IPS DF 4.7 (cell line): ENCODE results near the gene GSG1L.
"Not testable (repeated sequence)": the region's sequence is repeated elsewhere in the genome, so short reads cannot be mapped to it uniquely, and the experiment has no call there.

Experiments
- DNase-seq: peaks from one replicate; pipeline ENCODE4 v3.0.0-alpha.2; 2013; ENCODE audit warnings: low spot score; ENCODE audit errors: extremely low read depth

Gene GSG1L

DNA sequence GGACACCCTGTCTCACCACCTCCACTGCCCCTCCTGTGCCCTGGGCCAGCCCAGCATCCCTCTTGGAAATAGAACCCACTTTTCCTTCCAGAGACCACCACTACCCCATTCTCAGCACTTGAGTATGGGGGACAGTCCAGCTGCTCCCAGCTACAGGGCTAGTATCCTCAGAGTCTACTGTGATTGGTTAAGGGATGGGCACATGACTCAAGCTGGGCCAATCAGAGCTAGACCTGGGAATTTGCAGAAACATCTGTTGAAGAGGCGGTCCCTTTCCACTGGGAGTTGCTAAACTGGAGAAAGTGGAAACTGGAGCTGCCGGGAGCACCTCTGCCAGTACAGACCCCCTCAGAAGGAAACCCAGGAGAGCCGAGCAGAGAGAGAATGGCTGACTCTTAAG lies 156.6 kb downstream of the GSG1L start:
- DNase-seq, result no peak

DNA sequence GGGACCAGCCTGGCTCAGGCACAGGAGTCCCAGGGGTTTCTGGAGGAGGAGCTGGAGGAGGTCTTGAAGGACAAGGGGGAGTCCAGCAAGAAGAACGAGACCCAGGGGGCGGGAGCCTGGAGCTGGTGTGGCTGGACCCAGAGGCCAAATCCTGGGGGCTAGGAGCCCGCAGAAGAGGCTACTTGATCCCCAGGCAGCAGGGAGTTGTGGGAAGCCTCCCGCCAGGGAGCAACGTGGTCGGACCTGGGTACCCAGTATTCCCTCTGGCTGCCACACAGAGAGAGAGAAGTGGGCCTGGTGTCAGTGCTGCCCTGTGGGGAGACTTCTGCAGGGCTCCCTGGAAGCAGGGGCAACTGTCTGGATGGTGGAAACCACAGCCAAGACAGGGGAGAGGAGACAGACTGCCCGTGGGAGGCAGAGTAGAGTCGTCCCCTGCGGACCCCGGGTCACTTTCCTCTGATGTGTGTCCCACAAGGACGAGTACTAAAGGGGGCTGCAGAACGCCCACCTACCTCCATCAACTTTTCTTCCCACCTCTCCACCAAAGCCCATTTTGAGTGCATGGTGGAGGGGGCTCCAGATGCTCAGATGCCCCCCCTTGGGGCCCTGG lies 160.4 kb downstream of the GSG1L start:
- DNase-seq, result no peak

DNA sequence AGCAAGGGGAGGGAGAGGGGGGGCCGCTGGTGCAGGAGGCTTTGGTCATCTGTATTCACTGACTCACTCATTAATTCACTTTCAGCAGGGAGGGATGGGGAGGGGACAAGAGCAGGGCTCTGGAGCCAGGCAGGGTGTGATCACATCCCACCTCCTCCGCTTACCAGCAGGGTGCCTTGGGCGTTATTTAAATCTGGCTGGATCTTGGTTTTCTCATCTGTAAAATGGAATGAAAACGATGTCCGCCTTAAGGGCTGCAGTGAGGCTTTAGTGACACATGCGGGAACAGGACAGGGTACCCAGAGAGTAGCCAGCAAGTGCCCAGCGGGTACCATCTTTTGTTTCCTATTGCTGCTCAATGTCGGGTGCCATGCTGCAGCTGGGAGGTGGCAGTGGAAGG lies 161.0 kb downstream of the GSG1L start:
- DNase-seq, result no peak

DNA sequence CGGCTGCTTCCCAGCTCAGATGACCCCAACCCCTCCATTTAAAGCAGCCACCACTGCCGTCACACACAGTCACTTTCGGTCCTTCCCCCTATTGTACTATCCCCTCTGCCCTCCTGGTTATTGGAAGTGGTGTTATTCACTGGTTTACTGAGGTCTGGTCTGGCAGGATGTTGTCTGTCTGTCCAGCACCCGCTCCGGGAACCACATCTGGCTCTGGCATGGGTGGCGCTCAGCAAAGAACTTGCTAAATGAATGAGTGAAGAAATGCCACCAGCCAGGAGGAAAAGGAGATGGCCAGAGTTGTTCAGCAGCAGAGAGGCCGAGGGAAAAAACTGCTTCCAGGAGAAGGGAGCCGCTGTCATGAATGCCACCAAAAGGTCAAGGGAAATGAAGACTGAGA lies 161.6 kb downstream of the GSG1L start:
- no peak for DNase-seq

DNA sequence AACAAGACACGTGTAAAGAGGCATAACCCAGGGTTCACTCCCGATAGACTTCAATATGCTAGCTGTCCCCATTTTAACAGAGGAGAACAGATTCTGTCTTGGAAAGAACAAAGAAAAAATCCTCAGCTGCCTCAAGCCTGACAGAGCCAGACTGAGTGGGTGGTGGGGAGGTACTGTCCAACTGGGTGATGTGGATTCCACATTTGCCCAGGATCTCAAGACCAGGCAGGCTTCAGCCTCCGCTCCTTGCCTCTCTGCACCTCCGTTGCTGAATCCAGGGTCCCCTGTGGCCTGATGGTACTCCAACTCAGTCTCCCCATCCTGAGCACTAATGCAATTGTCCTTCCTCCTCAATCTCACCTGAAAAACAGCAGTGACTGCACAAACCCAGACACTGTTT lies 163.8 kb downstream of the GSG1L start:
- DNase-seq, result no peak

DNA sequence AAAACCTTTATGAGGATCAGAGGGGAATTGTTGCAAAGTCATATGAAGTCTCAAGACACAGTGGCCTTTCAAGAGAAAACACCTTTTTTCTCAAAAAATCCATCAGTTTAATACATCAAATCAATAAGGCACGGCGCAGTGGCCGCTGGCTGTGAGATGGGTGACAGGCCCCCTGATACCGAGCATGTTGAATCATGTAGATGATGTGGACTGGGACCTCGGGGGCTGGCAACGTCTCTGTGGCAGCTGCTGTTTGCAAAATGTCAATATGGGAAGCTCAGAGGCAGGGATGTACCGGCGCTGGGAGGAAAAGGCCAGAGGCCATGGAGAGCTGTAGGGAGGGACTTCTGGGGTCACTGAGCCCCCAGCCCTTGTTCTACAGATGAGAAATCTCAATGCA lies 169.1 kb downstream of the GSG1L start:
- DNase-seq, result no peak

DNA sequence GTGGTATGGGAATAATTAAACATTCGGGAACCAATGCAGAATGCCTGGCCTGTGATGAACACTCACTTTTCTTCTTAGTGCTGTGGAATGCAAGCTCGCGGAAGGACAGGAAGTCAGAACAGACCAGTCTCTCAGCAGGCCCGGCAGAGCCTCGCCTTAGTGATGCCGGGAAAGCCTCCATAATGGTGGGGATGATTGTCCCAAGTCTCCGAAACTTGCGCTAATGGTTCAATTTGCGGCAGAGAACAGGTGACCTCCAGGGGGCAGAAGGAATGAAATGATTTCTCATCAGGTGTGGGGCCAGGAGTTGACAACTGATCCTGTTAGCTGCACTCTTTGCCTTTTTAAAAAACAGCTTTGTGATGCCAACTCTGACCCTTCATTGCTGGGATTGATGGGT lies 170.6 kb downstream of the GSG1L start:
- peak; percentile 49 for DNase-seq

DNA sequence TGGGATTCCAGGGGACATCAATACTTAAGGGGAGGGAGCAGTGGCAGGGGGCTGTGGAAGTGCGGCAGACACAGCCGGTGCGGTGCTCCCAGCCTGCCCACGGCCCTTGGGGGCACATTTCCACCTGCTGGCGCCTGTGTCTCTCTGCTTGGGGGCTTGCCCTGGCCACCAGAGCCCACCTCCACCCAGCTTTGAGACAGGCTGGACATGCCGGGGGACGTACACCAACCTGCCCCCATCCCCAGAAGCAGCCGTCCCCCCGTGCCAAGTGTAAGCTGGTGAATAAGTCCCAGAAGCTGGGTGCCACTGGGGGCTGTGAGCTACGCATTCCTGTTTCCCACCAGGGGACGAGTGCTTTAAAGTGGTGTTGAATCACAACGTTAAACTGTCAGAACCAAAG lies 172.6 kb downstream of the GSG1L start:
- DNase-seq, result no peak

DNA sequence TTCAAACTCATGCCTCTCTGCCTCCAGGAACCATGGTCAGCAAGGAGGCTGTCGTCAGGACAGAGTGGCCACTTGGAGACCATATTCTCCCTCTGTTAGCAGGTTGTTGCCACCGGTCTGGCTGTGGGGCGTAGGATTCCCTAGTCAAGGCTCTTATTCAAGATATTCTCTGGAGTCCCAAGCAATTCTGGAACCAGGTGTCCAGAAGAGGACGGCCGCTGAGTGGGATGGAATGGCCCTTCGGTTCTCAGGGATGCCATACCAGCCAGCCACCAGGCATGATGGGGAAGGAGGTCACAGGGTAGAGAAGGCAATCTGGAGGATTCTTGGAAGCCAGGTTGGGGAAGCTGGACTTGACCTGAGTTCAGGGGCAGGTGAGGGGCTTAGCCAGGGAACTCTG lies 173.5 kb downstream of the GSG1L start:
- no peak for DNase-seq

DNA sequence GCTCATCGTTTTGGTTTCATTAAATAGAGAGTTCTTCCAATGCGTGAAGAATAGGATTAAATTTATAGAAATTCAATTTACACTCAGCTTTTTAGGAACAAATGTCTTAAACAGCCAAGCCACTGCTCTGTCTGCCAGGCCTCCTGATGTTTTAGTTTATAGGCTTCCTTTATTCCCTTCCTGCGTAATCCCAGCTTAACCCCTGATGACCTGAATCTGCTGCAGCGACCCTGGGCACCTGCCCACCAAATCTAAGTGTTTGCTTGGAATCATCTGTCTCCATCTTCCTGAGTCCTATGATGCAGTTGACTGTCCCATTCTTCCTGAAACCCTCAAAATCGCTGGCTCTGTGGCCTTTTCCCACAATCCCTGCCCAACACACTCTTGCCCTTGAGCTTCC lies 179.9 kb downstream of the GSG1L start:
- DNase-seq, result no peak

DNA sequence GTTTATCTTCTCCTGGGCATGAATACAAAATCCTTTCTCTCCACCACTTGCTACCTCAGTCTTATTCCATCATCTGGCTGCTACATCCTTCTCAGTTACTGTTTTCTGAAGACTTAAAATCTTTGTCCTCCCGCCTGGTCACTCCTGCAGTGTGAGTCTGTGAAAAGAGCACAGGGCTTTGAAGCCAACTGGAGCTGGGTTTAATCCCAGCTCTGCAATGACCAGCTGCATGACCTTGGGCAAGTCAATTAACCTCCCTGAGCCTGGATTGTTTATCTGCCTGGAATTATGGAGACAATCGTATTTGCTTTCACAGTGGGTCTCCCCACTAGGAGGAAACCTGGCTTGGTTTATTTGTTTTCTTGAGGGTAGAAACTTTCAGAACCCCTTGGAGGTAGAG lies 183.2 kb downstream of the GSG1L start:
- no peak for DNase-seq

DNA sequence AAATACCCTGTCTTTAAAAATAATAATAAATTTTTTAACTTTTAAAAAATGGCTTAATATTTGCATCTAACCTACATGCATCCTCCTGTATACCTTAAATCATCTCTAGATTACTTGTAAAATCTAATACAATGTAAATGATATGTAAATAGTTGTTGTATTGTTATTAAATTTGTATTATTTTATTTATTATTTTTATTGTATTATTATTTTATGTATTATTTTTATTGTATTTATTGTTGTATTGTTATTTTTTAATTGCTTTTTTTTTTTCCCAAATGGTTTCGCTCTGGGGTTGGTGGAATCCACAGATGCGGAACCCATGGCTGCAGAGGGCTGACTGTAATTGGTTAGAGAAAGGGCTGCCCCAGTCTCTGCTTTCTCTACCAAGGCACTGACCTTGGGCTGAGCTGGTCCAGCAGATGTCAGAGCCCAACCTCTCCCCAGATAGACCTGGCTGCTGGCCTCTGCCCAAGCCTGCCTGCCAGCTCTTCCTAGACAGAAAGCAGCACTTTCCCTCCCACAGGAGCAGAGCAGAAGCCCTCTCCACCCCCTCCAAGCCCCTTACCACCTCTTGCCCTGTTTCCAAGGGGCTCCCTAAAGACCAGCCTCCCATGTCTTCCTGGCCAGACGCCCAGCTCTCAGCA lies 183.8 kb downstream of the GSG1L start:
- no peak for DNase-seq

DNA sequence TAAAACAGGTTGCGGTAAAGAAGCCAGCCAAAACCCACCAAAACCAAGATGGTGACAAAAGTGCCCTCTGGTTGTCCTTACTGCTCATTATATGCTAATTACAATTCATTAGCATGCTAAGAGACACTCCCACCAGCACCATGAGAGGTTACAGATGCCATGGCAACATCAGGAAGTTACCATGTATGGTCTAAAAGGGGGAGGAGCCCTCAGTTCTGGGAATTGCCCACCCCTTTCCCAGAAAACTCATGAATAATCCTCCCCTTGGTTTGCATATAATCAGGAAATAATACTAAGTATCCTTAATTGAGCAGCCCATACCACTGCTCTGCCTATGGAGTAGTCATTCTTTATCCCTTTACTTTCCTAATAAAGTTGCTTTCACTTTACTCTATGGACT lies 190.9 kb downstream of the GSG1L start:
- DNase-seq, result not testable (repeated sequence)

DNA sequence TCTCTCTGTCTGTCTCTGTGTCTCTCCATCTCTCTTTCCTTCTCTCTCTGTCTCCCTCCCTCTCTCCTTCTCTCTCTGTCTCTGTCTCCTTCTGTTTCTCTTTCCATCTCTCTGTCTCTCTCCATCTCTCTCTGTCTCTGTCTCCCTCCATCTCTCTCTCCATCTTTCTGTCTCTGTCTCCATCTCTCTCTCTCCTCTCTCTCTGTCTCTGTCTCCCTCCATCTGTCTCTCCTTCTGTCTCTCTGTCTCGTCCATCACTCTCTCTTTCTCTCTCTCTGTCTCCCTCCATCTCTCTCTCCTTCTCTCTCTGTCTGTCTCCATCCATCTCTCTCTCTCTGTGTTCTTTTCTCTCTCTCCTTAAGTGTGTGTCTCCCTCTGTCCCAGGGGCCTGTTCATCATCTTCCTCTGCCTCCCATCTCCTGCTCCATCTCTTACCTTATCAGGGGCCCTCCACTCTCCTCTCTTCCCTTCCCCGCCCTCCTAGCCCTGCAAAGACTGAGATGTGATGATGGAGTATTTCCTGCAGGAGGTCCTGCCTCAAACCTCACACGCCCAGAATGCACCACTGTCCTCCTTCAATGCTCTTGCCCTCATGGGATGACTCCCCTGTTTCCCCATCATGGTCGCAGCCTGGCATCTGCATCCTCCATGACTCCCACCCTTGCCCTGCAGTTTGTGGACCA lies 193.3 kb downstream of the GSG1L start:
- no peak for DNase-seq

DNA sequence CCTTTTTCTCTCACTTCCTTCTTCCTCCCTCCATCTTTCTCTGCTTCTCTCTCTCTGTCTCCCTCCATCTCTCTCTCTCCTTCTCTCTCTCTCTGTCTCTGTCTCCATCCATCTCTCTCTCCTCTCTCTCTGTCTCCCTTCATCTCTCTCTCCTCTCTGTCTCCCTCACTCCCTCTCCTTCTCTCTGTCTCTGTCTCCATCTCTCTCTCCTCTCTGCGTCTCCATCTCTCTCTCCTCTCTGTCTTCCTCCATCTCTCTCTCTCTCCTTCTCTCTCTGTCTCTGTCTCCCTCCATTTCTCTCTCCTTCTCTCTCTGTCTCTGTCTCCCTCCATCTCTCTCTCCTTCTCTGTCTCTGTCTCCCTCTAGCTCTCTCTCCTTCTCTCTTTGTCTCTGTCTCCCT lies 194.1 kb downstream of the GSG1L start:
- DNase-seq, result no peak

DNA sequence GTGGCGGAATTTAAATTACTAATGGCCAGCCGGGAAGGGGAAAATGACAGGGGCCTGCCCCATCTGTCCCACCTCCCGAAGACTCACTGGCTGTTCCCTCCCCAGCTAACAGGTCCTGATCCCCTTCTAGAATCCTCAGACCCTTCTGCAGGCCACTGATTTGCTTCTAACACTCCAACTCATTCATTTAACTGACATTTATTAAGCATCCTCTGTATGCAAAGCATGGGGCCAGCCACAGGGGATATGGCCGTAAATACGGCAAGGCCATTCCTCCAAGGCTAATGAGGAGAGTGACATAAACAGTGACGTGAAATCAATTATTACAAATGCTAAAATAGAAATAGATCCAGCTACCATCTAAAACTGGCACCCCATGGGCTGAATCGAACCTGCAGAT lies 195.3 kb downstream of the GSG1L start:
- no peak for DNase-seq

DNA sequence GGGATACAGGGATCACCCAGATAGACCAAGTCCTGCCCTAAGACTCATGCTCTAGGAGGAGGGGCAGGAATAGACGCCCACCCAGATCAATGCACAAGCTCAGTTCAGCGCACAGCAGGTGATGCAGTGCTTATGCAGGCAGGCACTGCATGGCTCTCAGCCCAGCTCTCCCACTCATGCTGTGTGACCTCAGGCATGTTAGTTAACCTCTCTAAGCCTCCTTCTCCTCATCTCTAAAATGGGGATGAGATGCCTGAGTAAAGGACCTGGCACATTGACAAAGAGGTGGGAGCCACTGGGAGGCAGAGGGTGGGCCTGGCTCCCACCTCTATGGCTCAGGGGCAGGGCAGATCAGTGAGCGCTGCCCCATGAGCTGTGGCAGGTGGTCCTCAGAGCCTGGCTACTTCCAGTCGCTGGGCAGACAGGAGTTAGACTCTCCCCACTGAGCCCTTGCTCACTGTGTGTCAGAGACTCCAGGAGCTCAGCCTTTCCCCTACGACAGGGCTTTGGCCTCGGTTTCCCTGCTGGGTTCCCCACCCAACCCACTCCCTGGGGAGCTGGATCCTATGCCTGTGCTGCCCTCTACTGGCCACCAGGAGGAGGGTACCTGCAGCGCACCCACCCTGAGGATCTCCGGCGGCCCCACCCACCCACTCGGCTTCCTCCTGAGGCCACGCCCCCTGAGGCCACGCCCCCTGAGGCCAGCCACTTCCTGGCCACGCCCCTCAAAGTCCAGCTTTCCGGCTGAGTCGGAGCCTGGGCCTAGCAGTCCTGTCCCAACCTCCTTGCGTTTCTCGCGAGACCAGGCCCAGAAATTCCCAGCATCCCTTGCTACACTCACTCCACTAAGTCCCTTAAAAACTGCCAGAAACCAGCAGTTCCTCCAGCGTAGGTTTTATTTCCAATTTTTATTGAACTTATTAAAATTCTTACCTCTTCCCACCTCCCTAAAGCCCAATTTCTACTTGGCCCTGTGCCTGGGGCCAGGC lies 196.1 kb downstream of the GSG1L start:
- DNase-seq, result no peak

DNA sequence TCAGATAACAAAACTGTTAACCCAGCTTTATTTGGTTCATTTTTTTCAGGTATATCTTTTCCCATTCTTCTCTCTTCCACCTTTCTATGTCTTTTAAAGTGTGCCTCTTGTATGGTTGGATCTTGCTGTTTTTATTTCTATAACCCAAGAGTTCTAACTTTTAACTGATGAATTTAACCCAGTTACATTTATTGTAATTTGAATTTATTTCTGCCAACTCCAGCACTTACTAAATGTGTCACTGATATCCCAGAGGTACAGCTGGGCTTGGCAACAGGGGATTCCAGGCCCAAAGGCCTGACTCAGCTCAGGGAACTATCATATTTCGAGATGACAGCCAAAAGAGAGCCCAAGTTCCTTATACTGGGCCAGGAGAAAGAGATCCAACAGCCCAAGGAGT lies 200.1 kb downstream of the GSG1L start:
- no peak for DNase-seq

DNA sequence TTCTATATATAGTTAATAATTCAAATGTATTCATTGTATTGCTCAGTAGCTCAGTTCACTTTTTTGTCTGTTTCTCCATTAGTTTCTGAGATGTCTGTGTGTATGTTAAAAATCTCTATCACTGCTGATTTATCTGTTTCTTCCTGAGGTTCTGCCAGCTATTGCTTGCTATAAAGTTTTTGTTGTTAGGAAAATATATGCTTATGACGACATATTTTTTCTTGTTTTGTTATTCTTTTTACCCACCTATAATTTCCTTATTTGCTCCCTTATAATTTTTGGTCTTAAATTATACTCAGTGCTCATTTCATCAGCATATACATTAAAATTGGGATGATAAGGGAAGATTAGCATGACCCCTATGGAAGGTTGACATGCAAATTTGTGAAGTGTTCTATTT lies 200.6 kb downstream of the GSG1L start:
- no peak for DNase-seq

DNA sequence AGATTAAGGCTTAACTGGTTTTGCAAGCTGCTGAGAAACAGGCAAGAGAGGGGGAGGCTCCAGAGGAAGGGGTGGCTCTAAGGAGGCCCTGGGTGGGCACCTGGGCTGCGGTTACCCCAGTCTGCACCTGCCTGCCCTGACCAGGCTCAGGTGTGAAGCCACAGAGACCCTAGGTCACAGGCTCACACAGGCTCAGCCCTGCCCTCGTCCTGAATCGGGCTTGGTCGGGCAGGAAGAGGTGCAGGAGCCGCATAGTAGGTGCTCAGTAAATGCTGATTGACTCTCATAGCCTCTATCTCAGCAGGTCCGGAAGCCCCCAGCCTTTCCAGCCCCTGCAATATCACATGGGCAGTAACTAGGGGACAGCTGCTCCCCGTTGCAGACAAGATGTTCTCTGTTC lies 203.4 kb downstream of the GSG1L start:
- no peak for DNase-seq

DNA sequence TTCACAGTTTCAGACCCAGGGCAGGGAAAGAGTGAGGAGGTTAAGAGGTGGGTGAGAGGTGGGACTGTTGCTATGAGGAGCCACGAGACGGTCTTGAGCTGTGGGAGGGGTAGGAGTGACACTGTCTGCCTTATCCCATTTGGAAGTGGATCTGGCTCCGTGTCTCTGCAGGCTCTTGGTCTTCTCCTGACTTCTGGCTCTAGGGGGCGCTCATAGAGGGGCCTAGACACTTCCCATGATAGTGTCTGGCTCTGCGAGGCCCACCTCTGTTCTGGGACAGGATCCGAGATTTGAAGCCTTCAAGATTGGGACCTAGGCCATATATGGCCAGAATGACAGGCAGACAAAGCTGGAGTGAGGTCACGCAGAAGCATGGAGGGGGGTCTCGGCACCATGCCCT lies 204.5 kb downstream of the GSG1L start:
- DNase-seq, result no peak

DNA sequence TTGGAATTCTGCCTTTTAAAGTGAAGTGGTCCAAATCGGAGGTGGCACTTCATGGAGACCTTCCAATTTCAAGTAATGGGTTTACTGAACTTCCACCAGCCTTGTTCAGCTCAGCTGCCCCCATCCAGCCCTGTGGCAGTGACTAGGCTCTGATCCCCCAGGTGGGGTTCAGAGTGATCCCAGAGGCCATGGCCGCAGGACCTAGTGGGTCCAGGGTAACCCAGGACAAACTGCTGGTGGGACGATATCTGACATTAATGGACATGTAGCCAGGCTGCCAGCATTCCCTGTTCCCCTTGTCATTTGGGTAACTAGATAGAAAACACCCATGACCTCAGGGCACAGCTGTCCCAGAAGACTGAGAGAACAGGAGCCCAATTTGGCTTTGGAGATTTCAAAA lies 209.9 kb downstream of the GSG1L start:
- no peak for DNase-seq
